Activated T-cell treated with anti-CD3 and anti-CD28 coated beads for 48 hours (primary cell): ENCODE measurements around the gene RBM47.
"Not testable (repeated sequence)": the region's sequence is repeated elsewhere in the genome, so short reads cannot be mapped to it uniquely, and the experiment has no call there.

ENCODE experiments used
- DNase-seq: peaks from one replicate; pipeline ENCODE4 v3.0.0-alpha.2; 2020; ENCODE audit warnings: low read depth

RBM47 gene

DNA sequence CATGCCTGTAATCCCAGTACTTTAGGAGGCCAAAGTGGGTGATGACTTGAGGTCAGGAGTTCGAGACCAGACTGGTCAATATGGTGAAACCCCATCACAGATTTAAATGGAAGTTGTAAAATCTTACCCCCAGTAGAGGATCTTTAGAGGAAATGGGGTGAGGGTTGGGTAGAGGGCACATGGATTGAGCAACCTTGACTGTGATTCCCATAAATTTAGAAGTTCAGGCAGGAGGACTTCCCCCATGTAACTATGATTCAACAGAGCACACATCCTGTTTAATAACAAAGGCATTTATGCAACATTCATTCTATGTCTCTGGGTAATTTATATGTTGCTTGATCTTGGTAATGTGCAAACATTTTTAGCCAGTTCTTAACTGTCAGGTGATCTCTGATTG is 143.1 kb downstream of the RBM47 start:
- DNase-seq = no peak

GRCh38 chr4:40484346-40485090 is 145.1 kb downstream of the RBM47 start:
- DNase-seq = no peak

GRCh38 chr4:40482985-40483647 is 146.5 kb downstream of the RBM47 start:
- no peak for DNase-seq

DNA sequence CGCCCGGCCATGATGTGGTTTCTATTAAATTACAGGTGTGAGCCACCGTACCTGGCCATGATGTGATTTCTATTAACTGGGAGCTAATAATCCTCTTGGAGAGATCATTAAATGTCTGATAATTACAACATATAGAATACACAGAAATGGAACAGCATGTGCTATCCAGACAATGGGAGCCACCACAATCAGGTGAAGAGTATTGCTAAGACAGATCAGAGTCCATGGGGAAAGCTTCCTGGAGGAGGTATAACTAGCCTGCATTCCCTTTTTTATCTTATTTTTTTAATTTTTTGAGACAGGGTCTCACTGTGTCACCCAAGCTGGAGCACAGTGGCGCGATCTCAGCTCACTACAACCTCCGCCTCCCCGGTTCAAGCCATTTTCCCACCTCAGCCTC is 147.7 kb downstream of the RBM47 start:
- no peak for DNase-seq

- DNase-seq = no peak
Measured at GRCh38 chr4:40480291-40480690, 149.4 kb downstream of the RBM47 start.

- no peak for DNase-seq
Measured at GRCh38 chr4:40479378-40479777, 150.3 kb downstream of the RBM47 start.

GRCh38 chr4:40475609-40476008 is 154.1 kb downstream of the RBM47 start:
- DNase-seq = no peak

DNA sequence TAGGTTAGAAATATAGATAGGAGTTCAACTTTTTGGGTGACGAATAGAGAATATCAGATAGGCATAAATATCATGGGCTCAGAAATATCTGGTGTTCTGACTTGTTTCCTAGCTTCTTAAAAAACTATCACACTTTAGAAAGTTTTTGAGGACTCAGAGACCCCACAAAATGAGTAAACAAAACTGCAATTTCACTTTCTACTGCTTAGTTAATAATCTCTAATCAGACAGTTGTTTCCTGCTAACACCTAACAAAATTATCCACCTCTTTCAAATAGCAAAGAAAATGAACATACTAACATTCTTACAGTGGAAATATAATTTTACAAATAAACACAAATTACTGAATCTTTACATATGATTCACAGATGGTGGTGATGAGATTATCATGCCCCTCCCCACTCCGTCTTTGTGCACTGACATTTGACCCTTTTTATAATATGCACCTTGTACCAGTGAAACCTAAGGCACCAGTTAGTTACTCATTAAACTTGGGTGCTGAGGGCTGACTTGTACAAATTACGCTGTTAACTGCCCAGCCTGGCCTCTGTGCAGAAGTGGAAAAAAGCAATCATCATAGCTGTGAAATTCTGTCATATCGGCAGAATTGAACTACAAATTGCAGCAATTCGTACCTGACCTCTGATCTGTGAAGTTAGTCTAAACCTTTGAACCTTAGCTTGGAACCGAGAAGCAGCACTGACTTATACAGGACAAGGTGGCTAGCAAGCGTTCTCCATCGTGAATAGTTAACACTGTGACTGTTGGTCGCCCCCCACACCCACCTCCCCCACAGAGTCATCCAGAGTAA is 155.9 kb downstream of the RBM47 start:
- DNase-seq = no peak

GRCh38 chr4:40471923-40472322 is 157.7 kb downstream of the RBM47 start:
- no peak for DNase-seq

- DNase-seq = no peak
Measured at GRCh38 chr4:40466789-40467188, 162.9 kb downstream of the RBM47 start.

DNA sequence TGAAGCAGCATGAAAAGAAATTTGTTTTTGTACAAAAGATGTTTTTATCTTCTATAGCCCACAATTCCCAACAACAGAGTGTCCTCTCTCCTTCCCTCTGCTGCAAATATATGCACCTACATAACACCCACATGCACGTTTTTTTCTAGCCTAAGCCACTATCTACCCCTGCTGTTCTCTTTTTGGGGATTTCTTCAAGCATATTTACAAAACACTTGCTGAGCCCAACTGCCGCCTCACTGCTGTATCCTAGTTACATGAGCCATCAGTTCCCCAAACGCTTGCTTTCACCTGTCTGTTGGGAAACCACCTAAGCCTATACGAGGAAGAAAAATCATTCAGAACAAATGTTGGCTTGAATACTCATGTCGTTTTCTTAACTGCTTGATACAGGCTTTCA is 167.3 kb downstream of the RBM47 start:
- no peak for DNase-seq

- DNase-seq = no peak
Measured at GRCh38 chr4:40461879-40462278, 167.8 kb downstream of the RBM47 start.

DNA sequence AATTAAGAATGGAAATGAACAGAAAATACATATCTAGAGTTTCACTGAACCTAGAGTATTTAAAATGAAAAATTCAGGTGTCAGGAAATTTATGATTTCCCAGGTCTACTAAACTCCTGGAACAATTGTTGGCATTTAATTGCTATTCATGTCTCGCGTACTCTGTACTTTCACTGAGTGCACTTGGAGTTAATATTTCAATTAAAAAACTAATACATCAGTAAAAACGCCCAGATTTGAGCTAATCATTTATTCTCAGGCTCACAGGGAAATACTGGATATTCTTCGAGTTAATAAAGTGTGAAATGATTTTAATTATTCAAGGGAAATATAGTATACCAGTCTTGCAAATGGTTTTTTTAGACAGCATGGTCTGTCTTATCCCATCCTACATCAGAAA is 168.6 kb downstream of the RBM47 start:
- DNase-seq = no peak

GRCh38 chr4:40458683-40459082 is 171.0 kb downstream of the RBM47 start:
- no peak for DNase-seq

- DNase-seq = no peak
Measured at GRCh38 chr4:40458109-40458508, 171.6 kb downstream of the RBM47 start.

DNA sequence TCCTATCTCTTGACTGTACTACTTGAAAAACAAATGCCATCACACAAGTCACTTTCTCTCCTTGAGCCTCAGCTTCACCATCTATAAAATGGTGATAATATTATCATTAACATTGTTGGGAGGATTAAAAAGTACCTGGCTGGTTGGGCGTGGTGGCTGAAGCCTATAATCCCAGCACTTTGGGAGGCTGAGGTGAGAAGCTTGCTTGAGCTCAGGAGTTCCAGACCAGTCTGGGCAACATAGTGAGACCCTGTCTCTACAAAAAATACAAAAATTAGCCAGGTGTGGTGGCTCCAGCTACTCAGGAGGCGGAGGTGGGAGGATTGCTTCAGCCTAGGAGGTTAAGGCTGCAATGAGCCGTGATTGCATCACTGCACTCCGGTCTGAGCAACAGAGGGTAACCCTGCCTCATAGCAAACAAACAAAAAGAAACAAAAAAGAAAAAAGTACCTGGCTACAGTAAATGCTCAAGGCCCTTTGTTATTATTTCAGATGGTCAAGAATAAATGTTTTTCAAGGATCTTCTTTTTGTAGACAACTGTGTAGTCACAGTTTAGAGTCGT is 174.2 kb downstream of the RBM47 start:
- no peak for DNase-seq

- no peak for DNase-seq
Measured at GRCh38 chr4:40454816-40455215, 174.8 kb downstream of the RBM47 start.

DNA sequence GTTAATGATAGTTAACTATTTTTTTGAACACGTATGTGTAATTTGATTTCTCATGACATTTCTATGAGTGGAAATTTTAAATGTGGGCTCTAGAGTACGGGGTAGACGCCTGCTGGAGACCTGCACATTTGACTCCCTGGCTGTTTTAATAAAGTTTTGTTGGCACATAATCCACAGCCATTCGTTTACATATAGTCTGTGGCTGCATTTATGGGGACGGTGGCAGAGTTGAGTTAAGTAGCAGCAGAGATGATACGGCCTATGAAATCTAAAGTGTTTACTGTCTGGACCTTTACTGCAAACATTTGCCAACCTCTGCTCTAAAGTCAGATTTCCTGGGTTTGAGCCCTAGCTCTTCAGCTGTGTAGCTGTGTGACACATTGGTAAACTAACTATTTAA is 175.8 kb downstream of the RBM47 start:
- DNase-seq = no peak

- DNase-seq = no peak
Measured at GRCh38 chr4:40448875-40449274, 180.8 kb downstream of the RBM47 start.

DNA sequence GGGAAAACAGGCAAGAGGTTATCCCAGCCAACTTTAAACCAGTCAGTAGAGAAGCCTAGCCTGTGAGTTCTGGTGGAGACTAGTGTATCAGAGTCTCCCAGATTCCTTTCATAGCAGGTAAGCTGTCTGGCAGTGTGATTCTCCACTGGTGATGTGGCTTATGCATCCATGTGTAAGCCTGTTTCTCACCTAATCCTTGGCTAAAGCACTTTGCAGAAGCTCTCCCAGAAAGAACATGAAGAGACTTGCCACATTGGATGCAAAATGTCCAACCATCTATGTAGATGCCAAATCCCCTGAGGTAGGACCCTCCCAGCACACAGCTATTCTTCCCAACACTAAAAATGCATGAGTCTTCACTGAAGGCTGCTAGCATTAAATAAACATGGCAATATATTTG is 182.8 kb downstream of the RBM47 start:
- no peak for DNase-seq

- not testable (repeated sequence) for DNase-seq
Measured at GRCh38 chr4:40446261-40446750, 183.4 kb downstream of the RBM47 start.

- DNase-seq = no peak
Measured at GRCh38 chr4:40445671-40446070, 184.0 kb downstream of the RBM47 start.

DNA sequence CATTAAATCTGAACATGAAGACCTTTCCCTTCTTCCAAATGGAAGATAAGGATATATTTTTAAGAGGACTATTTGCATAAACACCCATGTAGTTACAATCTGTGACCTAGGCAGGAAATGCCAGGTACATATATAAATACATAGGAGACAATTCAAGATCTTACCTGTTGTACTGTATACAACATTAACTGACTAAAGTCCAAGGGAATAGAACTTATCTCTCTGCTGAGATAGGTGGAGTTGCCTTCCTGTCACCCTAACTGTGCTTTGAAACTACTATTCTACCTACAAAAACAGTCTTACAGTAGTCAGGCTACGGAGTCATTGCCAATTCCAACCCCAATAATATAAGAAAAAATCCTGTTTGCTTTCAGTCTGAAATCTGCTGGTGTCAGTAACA is 188.2 kb downstream of the RBM47 start:
- no peak for DNase-seq
